AG10803 (cell line): ENCODE results near the gene CLSTN2.
A peak's percentile ranks its signal among the peaks of the same experiment; 100 is the strongest.

Experiments used
- DNase-seq: peaks from one replicate; pipeline ENCODE4 v3.0.0; 2010; ENCODE audit warnings: low read depth
- H3K4me3 ChIP-seq: 2 replicates; pipeline ENCODE4 v1.5.1; 2011; ENCODE audit warnings: mild to moderate bottlenecking, low read length, control low read depth
- TF ChIP-seq, protein P1 (sequence below): conservative IDR thresholded peaks from 2 replicates; pipeline ENCODE4 v1.5.1; 2011; ENCODE audit warnings: mild to moderate bottlenecking, low read length, control low read depth, inconsistent platforms

Gene CLSTN2

GRCh38 chr3:140164156-140164555, 229.2 kb downstream of the CLSTN2 start:
- H3K4me3 ChIP-seq, result no peak overlapping the region
- no peak for DNase-seq
- TF ChIP-seq, protein P1, sequence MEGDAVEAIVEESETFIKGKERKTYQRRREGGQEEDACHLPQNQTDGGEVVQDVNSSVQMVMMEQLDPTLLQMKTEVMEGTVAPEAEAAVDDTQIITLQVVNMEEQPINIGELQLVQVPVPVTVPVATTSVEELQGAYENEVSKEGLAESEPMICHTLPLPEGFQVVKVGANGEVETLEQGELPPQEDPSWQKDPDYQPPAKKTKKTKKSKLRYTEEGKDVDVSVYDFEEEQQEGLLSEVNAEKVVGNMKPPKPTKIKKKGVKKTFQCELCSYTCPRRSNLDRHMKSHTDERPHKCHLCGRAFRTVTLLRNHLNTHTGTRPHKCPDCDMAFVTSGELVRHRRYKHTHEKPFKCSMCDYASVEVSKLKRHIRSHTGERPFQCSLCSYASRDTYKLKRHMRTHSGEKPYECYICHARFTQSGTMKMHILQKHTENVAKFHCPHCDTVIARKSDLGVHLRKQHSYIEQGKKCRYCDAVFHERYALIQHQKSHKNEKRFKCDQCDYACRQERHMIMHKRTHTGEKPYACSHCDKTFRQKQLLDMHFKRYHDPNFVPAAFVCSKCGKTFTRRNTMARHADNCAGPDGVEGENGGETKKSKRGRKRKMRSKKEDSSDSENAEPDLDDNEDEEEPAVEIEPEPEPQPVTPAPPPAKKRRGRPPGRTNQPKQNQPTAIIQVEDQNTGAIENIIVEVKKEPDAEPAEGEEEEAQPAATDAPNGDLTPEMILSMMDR, result no peak

DNA sequence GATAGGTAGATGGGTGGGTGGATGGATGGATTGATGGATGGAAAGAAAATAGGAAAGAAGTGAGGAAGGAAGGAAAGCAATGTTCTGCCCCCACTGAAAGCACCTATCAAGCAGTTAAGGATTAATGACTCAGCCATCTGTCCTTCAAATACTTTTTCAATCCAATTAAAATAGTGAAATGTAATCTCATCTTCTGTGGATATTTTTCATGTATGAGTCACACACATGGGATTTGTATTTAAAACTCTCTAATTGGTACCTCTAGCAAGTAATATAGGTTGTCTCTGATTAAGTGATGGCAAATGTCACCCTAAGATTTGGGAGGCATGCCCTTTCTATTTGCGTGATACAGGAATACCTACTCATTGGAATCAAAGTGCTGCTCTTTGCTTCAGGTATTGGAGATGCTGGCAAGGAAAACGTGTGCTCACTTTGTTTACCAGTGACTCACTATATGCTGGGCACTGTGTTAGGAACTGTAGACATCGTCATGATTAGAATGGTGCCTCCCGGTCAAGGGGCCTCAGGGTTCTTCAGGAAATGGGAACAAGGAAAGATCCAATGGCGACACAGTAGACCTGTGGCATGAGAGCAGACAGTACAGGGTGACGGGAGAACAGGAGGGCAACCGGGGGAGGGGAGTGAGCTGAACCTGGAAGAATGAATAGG, 230.1 kb downstream of the CLSTN2 start:
- DNase-seq, result no peak
- TF ChIP-seq, protein P1, result no peak
- no peak overlapping the region for H3K4me3 ChIP-seq

GRCh38 chr3:140165781-140166180, 230.8 kb downstream of the CLSTN2 start:
- no peak overlapping the region for H3K4me3 ChIP-seq
- no peak for DNase-seq
- TF ChIP-seq, protein P1, result no peak

DNA sequence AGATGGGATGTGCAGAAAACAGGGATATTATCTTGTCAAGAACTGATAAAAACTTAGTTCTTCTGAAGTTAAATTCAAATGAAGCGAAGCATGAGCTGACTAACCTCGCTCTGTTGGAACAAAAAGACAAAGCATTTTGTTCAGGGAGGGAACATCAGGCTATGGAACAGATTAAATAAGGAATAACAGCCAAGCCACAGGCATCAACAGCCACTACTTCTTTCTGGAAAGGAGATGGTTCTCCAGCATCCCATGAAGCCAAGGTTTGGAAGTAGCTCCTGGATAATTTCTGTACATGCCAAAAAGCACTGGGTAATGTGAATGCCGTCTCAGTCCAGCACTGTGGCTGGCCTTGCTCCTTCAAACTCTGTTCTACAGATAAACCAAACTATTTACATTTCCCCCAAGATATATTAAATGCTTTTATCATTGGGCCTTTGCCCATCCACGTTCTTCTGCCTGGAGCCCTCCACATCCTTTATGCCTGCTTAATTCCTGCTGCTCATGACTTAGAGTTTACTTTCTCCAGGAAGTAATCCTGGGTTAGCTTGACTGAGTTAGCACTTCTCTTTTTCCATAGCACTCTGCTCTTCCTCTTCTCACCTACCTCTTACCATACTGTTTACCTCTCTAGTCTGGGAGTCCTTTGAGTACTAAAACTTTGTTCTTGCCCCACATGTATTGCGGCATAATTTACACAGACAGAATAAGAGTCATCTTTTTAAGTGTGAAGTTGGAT, 232.0 kb downstream of the CLSTN2 start:
- TF ChIP-seq, protein P1, result no peak
- DNase-seq, result peak; percentile 10
- no peak overlapping the region for H3K4me3 ChIP-seq

DNA sequence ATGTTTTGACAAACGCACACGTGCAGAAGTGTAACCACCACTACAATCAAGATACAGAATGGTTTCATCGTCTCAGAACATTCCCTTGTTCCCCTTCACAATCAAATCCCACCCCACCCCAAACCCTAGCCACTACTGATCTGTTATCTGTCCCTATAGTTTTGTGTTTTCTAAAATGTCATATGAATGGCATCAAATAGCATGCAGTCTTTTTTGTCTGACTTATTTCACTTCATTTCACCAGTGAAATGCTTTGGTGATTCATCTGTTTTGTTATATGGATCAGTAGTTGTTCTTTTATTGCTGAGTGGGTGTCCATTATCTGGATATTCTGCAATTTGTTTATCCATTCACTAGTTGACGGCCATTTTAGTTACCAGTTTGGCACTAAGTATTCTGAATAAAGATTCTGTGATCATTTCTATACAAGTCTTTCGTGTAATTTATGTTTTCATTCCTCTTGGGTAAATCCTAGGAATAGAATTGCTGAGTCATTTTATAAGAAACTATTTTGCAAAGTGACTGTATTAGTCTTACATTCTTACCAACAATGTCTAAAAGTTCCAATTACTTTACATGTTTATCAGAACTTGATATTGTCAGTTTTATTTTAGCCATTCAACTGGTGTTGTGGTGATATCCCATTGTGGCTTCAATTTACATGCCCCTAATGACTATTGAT, 232.8 kb downstream of the CLSTN2 start:
- TF ChIP-seq, protein P1, result no peak
- no peak for DNase-seq

DNA sequence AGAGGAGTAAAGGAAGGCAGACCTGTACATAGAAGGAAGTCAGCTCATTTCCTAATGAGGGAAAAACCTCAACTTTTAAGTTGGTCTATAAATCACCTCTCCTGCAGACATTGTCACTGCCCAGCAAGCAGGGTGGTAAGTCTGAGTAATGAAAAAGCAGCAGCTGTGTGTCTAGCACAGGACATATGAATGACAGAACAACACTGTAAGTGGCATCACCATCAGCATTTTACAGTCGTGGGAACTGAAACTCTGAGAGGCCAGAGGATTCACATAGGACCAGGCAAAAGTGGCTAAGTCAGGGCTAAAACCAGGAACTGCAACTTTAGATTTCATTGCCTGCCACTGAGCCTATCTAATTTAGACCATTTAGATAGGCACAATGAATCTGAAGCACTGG, 235.6 kb downstream of the CLSTN2 start:
- H3K4me3 ChIP-seq, result no peak overlapping the region
- no peak for DNase-seq
- TF ChIP-seq, protein P1, result no peak

More for the DNA sequence above, 232.8 kb downstream of the CLSTN2 start:
- H3K4me3 ChIP-seq, result no peak overlapping the region
